MG63 (cell line): ENCODE measurements around the gene AMH. TPM values are rescaled to one million over a fixed set of nuclear protein-coding genes. Genes with fewer than 3 reads are reported as not detected.

Experiments
- total RNA-seq: library from RNA; depleted of rRNA; stranded (reverse); fragments of >200 nt; shearing (Covaris generic); gene quantifications from 2 replicates; pipeline ENCODE4 v1.2.3, GENCODE V29; 2014; ENCODE audit warnings: low replicate concordance; rRNA removed

The AMH gene
- total RNA-seq, 1 experiment from 2014 or later = 0.49 TPM

Other genes starting within 250 kb of the AMH start
- 34.4 and 36.4 TPM in 2 replicates for gene BTBD2, start 233.6 kb upstream of the AMH start, total RNA-seq
- gene MKNK2, start 198.1 kb upstream of the AMH start, total RNA-seq = 17.9 and 38.6 TPM in 2 replicates
- 9.4 and 9.7 TPM in 2 replicates for gene MOB3A, start 153.0 kb upstream of the AMH start, total RNA-seq
- not detected in 2 replicates for gene IZUMO4, start 152.4 kb upstream of the AMH start, total RNA-seq
- gene AP3D1, start 97.8 kb upstream of the AMH start, total RNA-seq = 65.6 and 91.8 TPM in 2 replicates
- 3.5 and 5.4 TPM in 2 replicates for gene DOT1L, start 85.4 kb upstream of the AMH start, total RNA-seq
- gene PLEKHJ1, start 13.0 kb upstream of the AMH start, total RNA-seq = 23.1 and 25.6 TPM in 2 replicates
- gene SF3A2, start 12.5 kb upstream of the AMH start, total RNA-seq = 5.5 and 23.7 TPM in 2 replicates
- not detected in 2 replicates for gene JSRP1, start 7.1 kb downstream of the AMH start, total RNA-seq
- gene PEAK3, start 32.9 kb downstream of the AMH start, total RNA-seq = not detected in 2 replicates
- gene LINGO3, start 58.8 kb downstream of the AMH start, total RNA-seq = not detected in 2 replicates
- 73.8 and 259 TPM in 2 replicates for gene LSM7, start 79.3 kb downstream of the AMH start, total RNA-seq
- 14.9 and 17.8 TPM in 2 replicates for gene SPPL2B, start 79.4 kb downstream of the AMH start, total RNA-seq
- not detected in 2 replicates for gene TMPRSS9, start 110.9 kb downstream of the AMH start, total RNA-seq
- 17.2 and 34.5 TPM in 2 replicates for gene TIMM13, start 178.3 kb downstream of the AMH start, total RNA-seq
- 124 and 171 TPM in 2 replicates for gene LMNB2, start 207.6 kb downstream of the AMH start, total RNA-seq
- gene GADD45B, start 226.8 kb downstream of the AMH start, total RNA-seq = 36.4 and 48.7 TPM in 2 replicates